Measurements from ENCODE around the gene GAREM2. TPM values are rescaled to one million over a fixed set of nuclear protein-coding genes. Genes with fewer than 3 reads are reported as not detected.

GAREM2 gene
- total and polyA plus RNA-seq, 2 donors from 2014 or later = 1.2 to 3.2 TPM

DNA sequence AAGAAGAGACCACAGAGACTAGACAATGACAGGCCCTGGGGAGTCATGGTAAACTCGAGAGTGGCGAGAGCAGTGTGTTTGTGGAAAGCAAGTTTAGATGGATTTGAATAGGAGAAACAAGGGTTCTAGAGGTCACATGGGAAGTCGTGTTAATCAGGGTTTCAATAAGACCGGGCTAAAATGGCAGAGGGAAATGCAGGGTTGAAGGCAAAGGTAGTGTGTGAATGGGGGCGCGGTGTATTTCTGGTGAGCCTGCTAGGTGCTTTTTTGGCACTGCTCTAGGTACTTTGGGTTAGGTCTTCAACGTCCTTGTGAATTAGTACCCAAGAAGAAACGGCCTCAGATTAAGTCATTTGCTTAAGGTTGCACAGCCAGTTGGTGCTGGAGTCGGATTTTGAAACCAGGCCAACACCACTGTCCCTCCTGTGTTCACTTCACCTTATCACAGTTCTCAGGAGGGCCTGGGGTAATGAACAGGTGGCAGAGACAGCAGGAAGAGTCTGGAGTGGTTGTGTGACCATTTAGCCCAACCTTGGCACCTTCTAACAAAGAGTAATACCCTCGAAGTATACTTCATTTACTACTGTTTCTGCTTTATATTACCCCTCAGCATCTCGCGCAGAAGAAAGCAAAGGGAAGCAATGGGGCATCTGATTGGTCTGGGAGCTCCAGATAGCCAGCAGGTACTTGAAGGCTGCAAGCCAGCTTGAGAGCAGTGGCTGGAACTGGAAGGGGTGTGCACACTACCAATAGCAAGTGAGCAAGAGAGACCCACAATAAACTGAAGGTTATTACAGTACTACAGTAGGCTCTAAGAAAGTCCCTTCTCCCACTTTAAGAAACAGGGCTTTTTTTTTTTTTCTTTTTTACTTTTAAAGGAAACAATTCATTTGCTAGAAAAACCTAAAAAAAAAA lies 33.4 kb upstream of the GAREM2 start:
- H3K4me1 ChIP-seq (ENCODE audit: control insufficient read depth in 2 of 3, insufficient read depth in 2 of 3, low read depth in 1 of 3, low read length in 3 of 3) = no peaks in the 10 kb centered on the region
- intact Hi-C loops (cut with DNase I) = loop anchor here (5.0 kb wide), 1 partner anchor 147 kb away; no protein-coding TSS in a partner anchor
- H3K27me3 ChIP-seq (ENCODE audit: control insufficient read depth, insufficient read depth, low read length) = no peaks in the 10 kb centered on the region
- no peak for FAIRE-seq
- no peak overlapping the region for H3K27ac ChIP-seq (ENCODE audit: low read depth in 2 of 2, low read length in 2 of 2)
- H3K9me3 ChIP-seq (ENCODE audit: control insufficient read depth in 2 of 3, insufficient read depth in 1 of 3, low read length in 3 of 3) = no peaks in the 10 kb centered on the region
- no peak for TF ChIP-seq CTCF (IDR thresholded peaks at IDR 0.05; ENCODE audit: borderline replicate concordance, extremely low read depth, insufficient read depth)
- H3K36me3 ChIP-seq (ENCODE audit: control insufficient read depth in 2 of 3, insufficient read depth in 3 of 3, low read length in 3 of 3) = peaks cover 0 to 5% (median 2%) of the 10 kb centered on the region in 3 donors
- DNase-seq = no peak
- no peak overlapping the region for H3K9ac ChIP-seq (ENCODE audit: low read length in 3 of 3)
- no peak overlapping the region for H3K4me3 ChIP-seq (ENCODE audit: low read length in 3 of 3)

DNA sequence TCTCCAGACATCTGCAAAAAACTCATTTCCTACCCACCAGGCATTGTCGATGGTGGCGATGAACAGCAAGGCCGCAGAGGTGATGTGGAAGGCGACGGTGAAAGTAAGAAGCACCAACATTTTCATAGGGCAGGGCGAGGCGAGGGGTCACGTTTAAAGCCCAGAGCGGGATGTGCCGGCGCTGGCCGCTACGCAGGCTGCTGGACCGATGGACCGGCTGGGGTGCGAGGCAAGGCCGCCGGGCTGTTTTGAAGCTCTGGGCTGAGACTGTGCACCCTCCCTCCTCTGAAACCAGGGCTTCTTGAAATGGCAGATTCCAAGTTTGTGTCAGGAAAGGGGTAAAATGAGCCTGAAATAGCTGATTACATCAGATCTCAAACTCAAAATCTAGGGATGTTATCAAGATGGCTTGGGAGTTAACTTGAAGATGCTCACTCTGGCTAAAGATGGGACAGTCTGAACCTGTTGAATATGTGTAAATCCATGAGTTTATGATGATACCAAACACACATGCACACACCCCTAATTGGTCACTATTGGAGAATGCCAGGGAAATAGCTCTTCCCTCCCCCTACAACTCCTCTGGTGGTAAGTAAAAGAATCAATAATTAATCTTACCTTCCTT lies 31.6 kb upstream of the GAREM2 start:
- intact Hi-C loops (cut with DNase I) = loop anchor here (5.0 kb wide), 1 partner anchor 149 kb away; no protein-coding TSS in a partner anchor

DNA sequence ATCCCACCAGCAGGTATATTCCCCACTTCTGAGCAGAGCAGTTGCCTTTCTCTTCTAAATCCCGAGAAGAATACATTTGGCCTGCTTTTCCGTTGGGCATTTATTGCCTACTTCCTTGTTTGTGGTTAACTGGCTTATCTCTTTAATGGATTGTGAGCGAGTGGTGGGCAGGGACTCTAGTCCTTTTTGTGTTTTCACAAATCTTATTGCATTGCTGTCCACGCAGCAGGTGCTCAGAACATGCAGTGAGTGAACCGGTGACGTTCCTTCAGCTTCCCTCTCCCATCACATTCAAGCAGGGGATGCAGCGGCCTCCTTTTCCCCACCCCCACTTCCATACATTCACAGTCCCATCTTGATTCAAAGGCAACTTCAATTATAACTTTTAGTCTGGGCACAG lies 28.9 kb upstream of the GAREM2 start:
- no peak for FAIRE-seq

More for the DNA sequence above, 31.6 kb upstream of the GAREM2 start:
- FAIRE-seq = no peak
- Histone ChIP-seq H3K9me3 (ENCODE audit: control insufficient read depth in 2 of 3, insufficient read depth in 1 of 3, low read length in 3 of 3) (no peaks in the 10 kb centered on the region), H3K4me3 (ENCODE audit: low read length in 3 of 3) (no peak overlapping the region), H3K36me3 (ENCODE audit: control insufficient read depth in 2 of 3, insufficient read depth in 3 of 3, low read length in 3 of 3) (peaks cover 0 to 2% (median 0%) of the 10 kb centered on the region in 3 donors), H3K9ac (ENCODE audit: low read length in 3 of 3) (no peak overlapping the region), H3K4me1 (ENCODE audit: control insufficient read depth in 2 of 3, insufficient read depth in 2 of 3, low read depth in 1 of 3, low read length in 3 of 3) (no peaks in the 10 kb centered on the region), H3K27me3 (ENCODE audit: control insufficient read depth, insufficient read depth, low read length) (no peaks in the 10 kb centered on the region), H3K27ac (ENCODE audit: low read depth in 2 of 2, low read length in 2 of 2) (no peak overlapping the region)
- DNase-seq = no peak
- TF ChIP-seq CTCF (IDR thresholded peaks at IDR 0.05; ENCODE audit: borderline replicate concordance, extremely low read depth, insufficient read depth) = no peak

More for the DNA sequence above, 28.9 kb upstream of the GAREM2 start:
- H3K4me3 ChIP-seq (ENCODE audit: low read length in 3 of 3) = no peak overlapping the region
- intact Hi-C loops (cut with DNase I) = loop anchor here (5.0 kb wide), 1 partner anchor 152 kb away; no protein-coding TSS in a partner anchor
- no peak for DNase-seq
- H3K4me1 ChIP-seq (ENCODE audit: control insufficient read depth in 2 of 3, insufficient read depth in 2 of 3, low read depth in 1 of 3, low read length in 3 of 3) = no peaks in the 10 kb centered on the region
- H3K27ac ChIP-seq (ENCODE audit: low read depth in 2 of 2, low read length in 2 of 2) = no peak overlapping the region
- H3K9ac ChIP-seq (ENCODE audit: low read length in 3 of 3) = no peak overlapping the region
- no peaks in the 10 kb centered on the region for H3K27me3 ChIP-seq (ENCODE audit: control insufficient read depth, insufficient read depth, low read length)
- no peaks in the 10 kb centered on the region for H3K9me3 ChIP-seq (ENCODE audit: control insufficient read depth in 2 of 3, insufficient read depth in 1 of 3, low read length in 3 of 3)
- TF ChIP-seq CTCF (IDR thresholded peaks at IDR 0.05; ENCODE audit: borderline replicate concordance, extremely low read depth, insufficient read depth) = no peak
- no peaks in the 10 kb centered on the region for H3K36me3 ChIP-seq (ENCODE audit: control insufficient read depth in 2 of 3, insufficient read depth in 3 of 3, low read length in 3 of 3)

All from kidney (tissue), 14 donors.